ENCODE data around the gene LENG1. TPM values are rescaled to one million over a fixed set of nuclear protein-coding genes. Genes with fewer than 3 reads are reported as not detected.

Gene LENG1
- total RNA-seq, 1 donor from 2014 or later: 8.0 TPM

- H3K4me3 ChIP-seq: no peak overlapping the region
- H3K27me3 ChIP-seq (ENCODE audit: low read depth): no peaks in the 10 kb centered on the region
- H3K27ac ChIP-seq: no peak overlapping the region
- intact Hi-C loops (cut with DNase I): no loop called here
- ATAC-seq: no peak
- H3K9me3 ChIP-seq: no peaks in the 10 kb centered on the region
- no peak for DNase-seq
- peaks cover 94% of the 10 kb centered on the region for H3K36me3 ChIP-seq
- H3K4me1 ChIP-seq: peaks cover 10% of the 10 kb centered on the region
- no peak for TF ChIP-seq CTCF (IDR thresholded peaks at IDR 0.05)
Measured at GRCh38 chr19:54153731-54154326, 5.7 kb downstream of the LENG1 start.

- Histone ChIP-seq H3K27me3 (ENCODE audit: low read depth) (no peaks in the 10 kb centered on the region), H3K27ac (no peak overlapping the region), H3K9me3 (no peaks in the 10 kb centered on the region), H3K4me1 (peaks cover 2% of the 10 kb centered on the region), H3K4me3 (no peak overlapping the region), H3K36me3 (peaks cover 100% of the 10 kb centered on the region)
- no peak for ATAC-seq
- intact Hi-C loops (cut with DNase I): no loop called here
- DNase-seq: no peak
- TF ChIP-seq CTCF (IDR thresholded peaks at IDR 0.05): no peak
Measured at GRCh38 chr19:54152878-54153524, 6.5 kb downstream of the LENG1 start.

GRCh38 chr19:54152267-54152666 is 7.3 kb downstream of the LENG1 start:
- Histone ChIP-seq H3K27ac (no peak overlapping the region), H3K27me3 (ENCODE audit: low read depth) (no peaks in the 10 kb centered on the region), H3K4me1 (no peaks in the 10 kb centered on the region), H3K9me3 (no peaks in the 10 kb centered on the region), H3K36me3 (peaks cover 100% of the 10 kb centered on the region), H3K4me3 (no peak overlapping the region)
- TF ChIP-seq CTCF (IDR thresholded peaks at IDR 0.05): no peak
- ATAC-seq: no peak
- no peak for DNase-seq
- intact Hi-C loops (cut with DNase I): no loop called here

- DNase-seq (no peak), ATAC-seq (no peak)
- Histone ChIP-seq H3K4me1 (no peaks in the 10 kb centered on the region), H3K4me3 (no peak overlapping the region), H3K9me3 (no peaks in the 10 kb centered on the region), H3K27ac (no peak overlapping the region), H3K27me3 (ENCODE audit: low read depth) (no peaks in the 10 kb centered on the region), H3K36me3 (peaks cover 100% of the 10 kb centered on the region)
- TF ChIP-seq CTCF (IDR thresholded peaks at IDR 0.05): no peak
- intact Hi-C loops (cut with DNase I): no loop called here
Measured at GRCh38 chr19:54151362-54152035, 8.0 kb downstream of the LENG1 start.

GRCh38 chr19:54149021-54149812 is 10.3 kb downstream of the LENG1 start:
- H3K27me3 ChIP-seq (ENCODE audit: low read depth): no peaks in the 10 kb centered on the region
- ATAC-seq: no peak
- H3K4me1 ChIP-seq: no peaks in the 10 kb centered on the region
- H3K9me3 ChIP-seq: no peaks in the 10 kb centered on the region
- H3K36me3 ChIP-seq: peaks cover 100% of the 10 kb centered on the region
- no peak for TF ChIP-seq CTCF (IDR thresholded peaks at IDR 0.05)
- H3K4me3 ChIP-seq: no peak overlapping the region
- no peak for DNase-seq
- intact Hi-C loops (cut with DNase I): no loop called here
- no peak overlapping the region for H3K27ac ChIP-seq

All from lower lobe of right lung (tissue), 2 donors.